HAP-1 (cell line): ENCODE results near the gene SSBP3.
"Not testable (repeated sequence)": the region's sequence is repeated elsewhere in the genome, so short reads cannot be mapped to it uniquely, and the experiment has no call there.

Source experiments
- DNase-seq, 2 experiments: peaks; one replicate each; pipeline ENCODE4 v3.0.0-alpha.2; 2016 to 2020; ENCODE audit warnings: low spot score in 2 of 2
- H3K27me3 ChIP-seq: fragments of 250-450 bp; sonication (Bioruptor Pico); 2 replicates; pipeline ENCODE4 v1.5.1; 2020; ENCODE audit warnings: low read depth, mild to moderate bottlenecking, moderate library complexity
- H3K36me3 ChIP-seq: fragments of 250-450 bp; sonication (Bioruptor Pico); replicated peaks from 2 replicates; pipeline ENCODE4 v1.5.1; 2020; ENCODE audit warnings: mild to moderate bottlenecking
- H3K4me1 ChIP-seq: fragments of 250-450 bp; sonication (Bioruptor Pico); 2 replicates; pipeline ENCODE4 v1.5.1; 2020; ENCODE audit warnings: mild to moderate bottlenecking
- H3K4me3 ChIP-seq: fragments of 250-450 bp; sonication (Bioruptor Pico); 2 replicates; pipeline ENCODE4 v1.5.1; 2020; ENCODE audit warnings: mild to moderate bottlenecking, moderate library complexity
- H3K9me3 ChIP-seq: fragments of 250-450 bp; sonication (Bioruptor Pico); 2 replicates; pipeline ENCODE4 v1.5.1; 2020; ENCODE audit warnings: mild to moderate bottlenecking, moderate library complexity
- in situ Hi-C: fragments of 300-500 bp; cut with MboI; formaldehyde crosslinking; loops from 3 replicates; pipeline ENCODE4 v1.14.3; 2020; ENCODE audit warnings: low sequenced_read_pairs, inconsistent platforms, mixed read lengths

The SSBP3 gene

GRCh38 chr1:54354899-54355298 lies 51.3 kb downstream of the SSBP3 start:
- in situ Hi-C loops = no loop called here
- no peak for DNase-seq
- no peak overlapping the region for H3K4me3 ChIP-seq
- peaks cover 7% of the 10 kb centered on the region for H3K4me1 ChIP-seq
- H3K27me3 ChIP-seq = no peaks in the 10 kb centered on the region
- H3K9me3 ChIP-seq = no peaks in the 10 kb centered on the region
- H3K36me3 ChIP-seq = no peaks in the 10 kb centered on the region

DNA sequence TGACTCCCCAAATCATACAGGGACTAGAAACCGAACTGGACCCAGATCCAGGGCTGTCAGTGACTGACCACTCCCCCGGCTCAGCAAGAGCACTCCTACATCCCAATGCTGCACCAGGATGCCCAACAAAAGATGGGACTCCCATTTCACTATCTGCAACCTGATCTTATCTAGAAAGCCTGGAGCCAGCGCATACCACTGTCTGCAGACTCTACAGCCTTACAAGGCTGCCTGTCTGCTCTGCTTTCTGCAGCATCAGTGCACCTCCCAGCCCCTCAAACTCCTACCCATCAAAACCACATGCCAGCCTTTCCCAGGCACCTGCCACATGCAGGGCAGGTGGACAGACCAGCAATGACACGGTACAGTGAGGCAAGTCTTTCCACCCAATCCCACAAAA lies 52.2 kb downstream of the SSBP3 start:
- peaks cover 8% of the 10 kb centered on the region for H3K4me1 ChIP-seq
- no peak overlapping the region for H3K4me3 ChIP-seq
- in situ Hi-C loops = no loop called here
- no peaks in the 10 kb centered on the region for H3K9me3 ChIP-seq
- no peaks in the 10 kb centered on the region for H3K36me3 ChIP-seq
- no peaks in the 10 kb centered on the region for H3K27me3 ChIP-seq
- DNase-seq = no peak

DNA sequence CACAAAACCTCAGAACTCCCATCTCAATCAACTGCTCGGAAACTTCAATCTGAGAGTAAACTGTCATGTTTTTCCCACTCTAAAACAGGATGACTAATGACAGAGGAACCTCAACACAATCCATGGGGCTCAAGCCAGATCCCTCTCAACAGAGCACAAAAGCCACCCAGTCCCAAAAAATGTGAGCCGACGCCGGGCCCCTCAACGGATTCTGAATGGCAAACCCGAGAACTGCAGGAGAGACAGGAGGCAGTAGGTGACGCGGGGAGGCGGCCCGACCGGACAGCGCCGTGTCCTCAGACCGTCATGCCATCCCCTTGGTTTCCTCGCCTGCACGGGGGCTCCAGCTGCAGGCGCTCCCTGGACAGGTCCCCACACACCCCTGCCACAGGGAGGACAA lies 53.4 kb downstream of the SSBP3 start:
- Histone ChIP-seq H3K9me3 (no peaks in the 10 kb centered on the region), H3K36me3 (no peaks in the 10 kb centered on the region), H3K4me3 (no peak overlapping the region), H3K27me3 (no peaks in the 10 kb centered on the region), H3K4me1 (peaks cover 8% of the 10 kb centered on the region)
- in situ Hi-C loops = no loop called here
- DNase-seq = no peak

DNA sequence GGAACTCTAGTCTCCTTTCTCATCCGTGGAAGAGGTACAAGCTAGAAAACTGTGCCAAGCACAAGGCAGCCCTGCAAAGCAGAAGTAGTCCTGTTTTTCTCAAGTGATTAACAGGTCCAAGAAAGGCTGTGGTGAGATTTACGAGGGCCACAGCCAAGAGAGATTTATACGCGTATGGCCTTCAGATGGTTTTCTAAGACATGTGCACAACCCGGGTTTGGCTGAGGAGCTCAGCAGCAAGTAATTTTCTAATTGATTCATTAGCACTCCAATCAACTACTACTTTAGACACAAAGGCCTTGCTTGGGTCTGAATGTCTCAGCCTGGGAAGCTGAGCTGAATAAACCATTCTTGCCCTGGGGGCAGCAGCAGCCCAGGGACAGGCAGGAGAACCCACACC lies 55.8 kb downstream of the SSBP3 start:
- DNase-seq = peak; percentile 52 to 66
- Histone ChIP-seq H3K4me1 (peaks cover 8% of the 10 kb centered on the region), H3K36me3 (no peaks in the 10 kb centered on the region), H3K9me3 (no peaks in the 10 kb centered on the region), H3K27me3 (no peaks in the 10 kb centered on the region), H3K4me3 (no peak overlapping the region)
- in situ Hi-C loops = no loop called here

- Histone ChIP-seq H3K36me3 (no peaks in the 10 kb centered on the region), H3K4me1 (peaks cover 8% of the 10 kb centered on the region), H3K27me3 (no peaks in the 10 kb centered on the region), H3K9me3 (no peaks in the 10 kb centered on the region), H3K4me3 (no peak overlapping the region)
- DNase-seq = no peak
- in situ Hi-C loops = no loop called here
Observed at GRCh38 chr1:54348700-54349021, 57.5 kb downstream of the SSBP3 start.

DNA sequence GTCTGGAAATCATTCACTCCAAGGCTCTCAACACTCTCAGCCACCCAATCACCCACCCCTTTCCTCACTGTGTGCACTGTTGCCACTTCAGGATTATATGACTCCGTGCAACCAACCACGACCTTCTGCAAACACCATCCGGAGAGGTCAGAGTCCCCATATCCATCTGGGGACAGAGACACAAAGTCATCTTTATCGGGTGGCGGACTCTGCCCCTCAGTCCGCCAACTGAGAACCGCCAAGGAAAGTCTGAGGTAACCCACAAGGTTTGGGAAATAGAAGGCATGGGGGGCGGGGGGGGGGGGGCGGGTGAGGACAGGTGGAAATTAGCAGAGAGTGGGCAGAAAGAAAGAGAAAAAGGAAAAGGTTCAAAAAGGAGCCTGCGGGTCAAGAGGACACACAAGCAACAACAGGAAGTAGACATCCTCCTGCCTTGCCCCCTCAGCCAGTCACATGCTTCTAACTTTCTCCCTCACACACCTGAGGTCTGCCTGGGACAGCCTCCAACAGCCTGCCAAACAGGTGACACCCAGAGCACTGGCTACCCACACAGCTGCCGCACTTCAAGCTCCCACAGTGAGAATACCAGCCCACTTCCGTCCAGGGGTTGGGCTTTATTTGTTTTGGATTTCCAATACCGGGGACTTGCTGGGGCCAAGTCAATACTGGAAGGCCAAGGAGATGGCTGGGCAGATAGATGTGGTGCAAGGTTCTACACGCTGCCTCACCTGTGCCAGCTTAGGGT lies 58.1 kb downstream of the SSBP3 start:
- no peak overlapping the region for H3K4me3 ChIP-seq
- H3K36me3 ChIP-seq = no peaks in the 10 kb centered on the region
- peaks cover 8% of the 10 kb centered on the region for H3K4me1 ChIP-seq
- H3K9me3 ChIP-seq = no peaks in the 10 kb centered on the region
- DNase-seq = no peak
- in situ Hi-C loops = no loop called here
- H3K27me3 ChIP-seq = no peaks in the 10 kb centered on the region

GRCh38 chr1:54347261-54347954 lies 58.8 kb downstream of the SSBP3 start:
- Histone ChIP-seq H3K9me3 (no peaks in the 10 kb centered on the region), H3K36me3 (no peaks in the 10 kb centered on the region), H3K27me3 (no peaks in the 10 kb centered on the region), H3K4me3 (no peak overlapping the region), H3K4me1 (peaks cover 8% of the 10 kb centered on the region)
- DNase-seq = no peak
- in situ Hi-C loops = no loop called here

DNA sequence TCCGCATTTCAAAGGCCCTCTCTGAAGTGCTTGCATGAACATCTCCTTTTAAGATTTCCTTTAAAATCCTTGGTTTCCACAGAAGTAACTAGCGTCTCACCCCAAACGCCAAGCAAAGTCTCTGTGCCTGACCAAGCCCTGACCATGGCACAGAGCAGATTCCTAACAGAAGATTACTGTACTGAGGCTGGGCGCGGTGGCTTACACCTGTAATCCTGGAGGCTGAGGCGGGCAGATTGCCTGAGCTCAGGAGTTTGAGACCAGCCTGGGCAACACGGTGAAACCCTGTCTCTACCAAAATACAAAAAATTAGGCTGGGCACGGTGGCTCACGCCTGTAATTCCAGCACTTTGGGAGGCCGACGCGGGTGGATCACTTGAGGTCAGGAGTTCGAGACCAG lies 60.6 kb downstream of the SSBP3 start:
- DNase-seq, H3K36me3 ChIP-seq, H3K9me3 ChIP-seq, H3K27me3 ChIP-seq, H3K4me3 ChIP-seq, H3K4me1 ChIP-seq, in situ Hi-C loops: not testable (repeated sequence)

GRCh38 chr1:54345116-54345515 lies 61.1 kb downstream of the SSBP3 start:
- H3K36me3 ChIP-seq = no peaks in the 10 kb centered on the region
- DNase-seq = no peak
- no peak overlapping the region for H3K4me3 ChIP-seq
- in situ Hi-C loops = no loop called here
- H3K9me3 ChIP-seq = no peaks in the 10 kb centered on the region
- peaks cover 3% of the 10 kb centered on the region for H3K4me1 ChIP-seq
- H3K27me3 ChIP-seq = no peaks in the 10 kb centered on the region

GRCh38 chr1:54342742-54343687 lies 63.2 kb downstream of the SSBP3 start:
- Histone ChIP-seq H3K9me3 (no peaks in the 10 kb centered on the region), H3K4me1 (no peaks in the 10 kb centered on the region), H3K4me3 (no peak overlapping the region), H3K27me3 (no peaks in the 10 kb centered on the region), H3K36me3 (no peaks in the 10 kb centered on the region)
- no peak for DNase-seq
- in situ Hi-C loops = no loop called here

DNA sequence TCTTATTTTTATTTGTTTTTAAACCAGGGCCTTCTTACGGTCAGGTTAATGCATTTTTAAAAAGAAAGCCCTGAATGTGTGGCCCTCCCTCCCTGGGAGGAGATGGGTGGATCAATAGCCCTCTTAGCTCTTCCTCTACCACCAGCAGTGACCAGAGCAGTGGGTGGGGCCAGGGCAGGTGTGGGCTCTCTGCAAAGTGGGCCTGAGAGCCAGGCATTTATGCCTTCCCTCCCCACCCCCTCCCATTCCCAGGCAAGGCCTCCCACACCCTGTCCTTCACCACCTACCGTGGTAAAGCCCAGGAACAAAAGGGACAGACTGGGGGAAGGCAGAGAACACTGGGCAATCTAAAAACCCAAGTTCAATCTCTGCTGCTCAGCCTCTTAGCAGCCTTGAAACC lies 63.9 kb downstream of the SSBP3 start:
- Histone ChIP-seq H3K36me3 (no peaks in the 10 kb centered on the region), H3K27me3 (no peaks in the 10 kb centered on the region), H3K4me1 (no peaks in the 10 kb centered on the region), H3K4me3 (no peak overlapping the region), H3K9me3 (no peaks in the 10 kb centered on the region)
- in situ Hi-C loops = no loop called here
- DNase-seq = peak in 1 of 2 experiments; percentile 31

DNA sequence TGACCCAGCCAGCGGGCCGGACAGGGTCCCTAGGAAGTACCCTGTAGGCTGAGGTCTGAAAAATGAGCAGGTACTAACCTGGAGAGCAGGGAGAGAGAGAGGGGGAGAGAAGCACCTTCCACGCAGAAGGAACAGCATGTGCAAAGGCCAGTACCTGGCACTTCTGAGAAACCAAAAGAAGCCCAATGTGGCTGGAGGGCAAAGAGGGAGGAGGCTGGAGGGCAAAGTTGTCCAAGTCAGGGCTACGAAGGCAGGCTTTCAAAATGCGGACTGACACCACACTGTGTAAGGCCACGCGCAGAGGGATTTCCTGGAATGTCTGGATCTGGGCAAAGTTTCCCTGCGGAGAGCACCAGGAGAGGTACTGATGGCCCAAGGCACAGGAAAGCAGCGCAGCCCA lies 64.4 kb downstream of the SSBP3 start:
- Histone ChIP-seq H3K4me3 (no peak overlapping the region), H3K4me1 (no peaks in the 10 kb centered on the region), H3K36me3 (no peaks in the 10 kb centered on the region), H3K27me3 (no peaks in the 10 kb centered on the region), H3K9me3 (no peaks in the 10 kb centered on the region)
- no peak for DNase-seq
- in situ Hi-C loops = no loop called here

- no peaks in the 10 kb centered on the region for H3K9me3 ChIP-seq
- no peak overlapping the region for H3K4me3 ChIP-seq
- no peaks in the 10 kb centered on the region for H3K4me1 ChIP-seq
- no peak for DNase-seq
- in situ Hi-C loops = no loop called here
- no peaks in the 10 kb centered on the region for H3K27me3 ChIP-seq
- H3K36me3 ChIP-seq = no peaks in the 10 kb centered on the region
Observed at GRCh38 chr1:54340878-54341277, 65.3 kb downstream of the SSBP3 start.

- in situ Hi-C loops = no loop called here
- Histone ChIP-seq H3K27me3 (no peaks in the 10 kb centered on the region), H3K4me1 (no peaks in the 10 kb centered on the region), H3K36me3 (no peaks in the 10 kb centered on the region), H3K4me3 (no peak overlapping the region), H3K9me3 (no peaks in the 10 kb centered on the region)
- DNase-seq = no peak
Observed at GRCh38 chr1:54340434-54340833, 65.8 kb downstream of the SSBP3 start.
